ENCODE measurements around the gene CTBS. TPM values are rescaled to one million over a fixed set of nuclear protein-coding genes. Genes with fewer than 3 reads are reported as not detected.
A peak's percentile ranks its signal among the peaks of the same experiment; 100 is the strongest.

CTBS gene
- total RNA-seq, 1 experiment from 2014 or later = 10.1 TPM

- TF ChIP-seq CREB1 (CRISPR knock-in tag; IDR thresholded peaks at IDR 0.05) (no peak), MXD4 (CRISPR knock-in tag; IDR thresholded peaks at IDR 0.05; ENCODE audit: borderline replicate concordance) (no peak), ZNF232 (CRISPR knock-in tag; IDR thresholded peaks at IDR 0.05) (no peak), TP53 (CRISPR knock-in tag; IDR thresholded peaks at IDR 0.05) (peak; percentile 71; the same call in 1 of the 2 replicates), STAT6 (CRISPR knock-in tag; conservative IDR thresholded peaks at IDR 0.05; ENCODE audit: low read depth) (no peak), ZNF425 (CRISPR knock-in tag; conservative IDR thresholded peaks at IDR 0.05) (no peak), RELA (CRISPR knock-in tag; IDR thresholded peaks at IDR 0.05; ENCODE audit: borderline replicate concordance) (peak; percentile 28; the same call in 1 of the 2 replicates), CDX4 (CRISPR knock-in tag; IDR thresholded peaks at IDR 0.05; ENCODE audit: borderline replicate concordance) (no peak), ZBTB43 (CRISPR knock-in tag; IDR thresholded peaks at IDR 0.05) (no peak), NFATC4 (CRISPR knock-in tag; IDR thresholded peaks at IDR 0.05) (no peak), OVOL2 (CRISPR knock-in tag; IDR thresholded peaks at IDR 0.05; ENCODE audit: borderline replicate concordance) (no peak), SMAD4 (CRISPR knock-in tag; IDR thresholded peaks at IDR 0.05) (no peak), ELF4 (CRISPR knock-in tag; IDR thresholded peaks at IDR 0.05; ENCODE audit: low read depth) (no peak), FOXP1 (CRISPR knock-in tag; IDR thresholded peaks at IDR 0.05; ENCODE audit: borderline replicate concordance) (peak; percentile 91; the same call in 1 of the 2 replicates), HMGXB4 (CRISPR knock-in tag; IDR thresholded peaks at IDR 0.05) (peak; percentile 58; the same call in 1 of the 2 replicates), ESRRA (CRISPR knock-in tag; IDR thresholded peaks at IDR 0.05; ENCODE audit: borderline replicate concordance) (0 out of 2 replicates have a peak, but pooled peaks have one; percentile 11), GABPB1 (CRISPR knock-in tag; IDR thresholded peaks at IDR 0.05) (no peak)
- TF ChIP-seq, protein P1, sequence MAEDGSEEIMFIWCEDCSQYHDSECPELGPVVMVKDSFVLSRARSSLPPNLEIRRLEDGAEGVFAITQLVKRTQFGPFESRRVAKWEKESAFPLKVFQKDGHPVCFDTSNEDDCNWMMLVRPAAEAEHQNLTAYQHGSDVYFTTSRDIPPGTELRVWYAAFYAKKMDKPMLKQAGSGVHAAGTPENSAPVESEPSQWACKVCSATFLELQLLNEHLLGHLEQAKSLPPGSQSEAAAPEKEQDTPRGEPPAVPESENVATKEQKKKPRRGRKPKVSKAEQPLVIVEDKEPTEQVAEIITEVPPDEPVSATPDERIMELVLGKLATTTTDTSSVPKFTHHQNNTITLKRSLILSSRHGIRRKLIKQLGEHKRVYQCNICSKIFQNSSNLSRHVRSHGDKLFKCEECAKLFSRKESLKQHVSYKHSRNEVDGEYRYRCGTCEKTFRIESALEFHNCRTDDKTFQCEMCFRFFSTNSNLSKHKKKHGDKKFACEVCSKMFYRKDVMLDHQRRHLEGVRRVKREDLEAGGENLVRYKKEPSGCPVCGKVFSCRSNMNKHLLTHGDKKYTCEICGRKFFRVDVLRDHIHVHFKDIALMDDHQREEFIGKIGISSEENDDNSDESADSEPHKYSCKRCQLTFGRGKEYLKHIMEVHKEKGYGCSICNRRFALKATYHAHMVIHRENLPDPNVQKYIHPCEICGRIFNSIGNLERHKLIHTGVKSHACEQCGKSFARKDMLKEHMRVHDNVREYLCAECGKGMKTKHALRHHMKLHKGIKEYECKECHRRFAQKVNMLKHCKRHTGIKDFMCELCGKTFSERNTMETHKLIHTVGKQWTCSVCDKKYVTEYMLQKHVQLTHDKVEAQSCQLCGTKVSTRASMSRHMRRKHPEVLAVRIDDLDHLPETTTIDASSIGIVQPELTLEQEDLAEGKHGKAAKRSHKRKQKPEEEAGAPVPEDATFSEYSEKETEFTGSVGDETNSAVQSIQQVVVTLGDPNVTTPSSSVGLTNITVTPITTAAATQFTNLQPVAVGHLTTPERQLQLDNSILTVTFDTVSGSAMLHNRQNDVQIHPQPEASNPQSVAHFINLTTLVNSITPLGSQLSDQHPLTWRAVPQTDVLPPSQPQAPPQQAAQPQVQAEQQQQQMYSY (CRISPR knock-in tag; IDR thresholded peaks at IDR 0.05) = no peak
- TF ChIP-seq, protein P2, sequence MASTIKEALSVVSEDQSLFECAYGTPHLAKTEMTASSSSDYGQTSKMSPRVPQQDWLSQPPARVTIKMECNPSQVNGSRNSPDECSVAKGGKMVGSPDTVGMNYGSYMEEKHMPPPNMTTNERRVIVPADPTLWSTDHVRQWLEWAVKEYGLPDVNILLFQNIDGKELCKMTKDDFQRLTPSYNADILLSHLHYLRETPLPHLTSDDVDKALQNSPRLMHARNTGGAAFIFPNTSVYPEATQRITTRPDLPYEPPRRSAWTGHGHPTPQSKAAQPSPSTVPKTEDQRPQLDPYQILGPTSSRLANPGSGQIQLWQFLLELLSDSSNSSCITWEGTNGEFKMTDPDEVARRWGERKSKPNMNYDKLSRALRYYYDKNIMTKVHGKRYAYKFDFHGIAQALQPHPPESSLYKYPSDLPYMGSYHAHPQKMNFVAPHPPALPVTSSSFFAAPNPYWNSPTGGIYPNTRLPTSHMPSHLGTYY (CRISPR knock-in tag; IDR thresholded peaks at IDR 0.05) = 0 out of 2 replicates have a peak, but pooled peaks have one; percentile 17
- TF ChIP-seq, protein P3, sequence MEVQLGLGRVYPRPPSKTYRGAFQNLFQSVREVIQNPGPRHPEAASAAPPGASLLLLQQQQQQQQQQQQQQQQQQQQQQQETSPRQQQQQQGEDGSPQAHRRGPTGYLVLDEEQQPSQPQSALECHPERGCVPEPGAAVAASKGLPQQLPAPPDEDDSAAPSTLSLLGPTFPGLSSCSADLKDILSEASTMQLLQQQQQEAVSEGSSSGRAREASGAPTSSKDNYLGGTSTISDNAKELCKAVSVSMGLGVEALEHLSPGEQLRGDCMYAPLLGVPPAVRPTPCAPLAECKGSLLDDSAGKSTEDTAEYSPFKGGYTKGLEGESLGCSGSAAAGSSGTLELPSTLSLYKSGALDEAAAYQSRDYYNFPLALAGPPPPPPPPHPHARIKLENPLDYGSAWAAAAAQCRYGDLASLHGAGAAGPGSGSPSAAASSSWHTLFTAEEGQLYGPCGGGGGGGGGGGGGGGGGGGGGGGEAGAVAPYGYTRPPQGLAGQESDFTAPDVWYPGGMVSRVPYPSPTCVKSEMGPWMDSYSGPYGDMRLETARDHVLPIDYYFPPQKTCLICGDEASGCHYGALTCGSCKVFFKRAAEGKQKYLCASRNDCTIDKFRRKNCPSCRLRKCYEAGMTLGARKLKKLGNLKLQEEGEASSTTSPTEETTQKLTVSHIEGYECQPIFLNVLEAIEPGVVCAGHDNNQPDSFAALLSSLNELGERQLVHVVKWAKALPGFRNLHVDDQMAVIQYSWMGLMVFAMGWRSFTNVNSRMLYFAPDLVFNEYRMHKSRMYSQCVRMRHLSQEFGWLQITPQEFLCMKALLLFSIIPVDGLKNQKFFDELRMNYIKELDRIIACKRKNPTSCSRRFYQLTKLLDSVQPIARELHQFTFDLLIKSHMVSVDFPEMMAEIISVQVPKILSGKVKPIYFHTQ (CRISPR knock-in tag; IDR thresholded peaks at IDR 0.05) = no peak
These were observed at the start of gene CTBS (continued) for GRCh38 chr1:84573967-84574842.

Measured in WTC11 (cell line).